Suprapubic skin (tissue), 4 donors: ENCODE results near the gene EMILIN3. TPM values are rescaled to one million over a fixed set of nuclear protein-coding genes. Genes with fewer than 3 reads are reported as not detected.
A peak's percentile ranks its signal among the peaks of the same experiment; 100 is the strongest.

Experiments used
- DNase-seq, 2 donors: peaks; one replicate each; pipeline ENCODE4 v3.0.0-alpha.2; 2019; ENCODE audit warnings: low spot score in 2 of 2
- H3K27ac ChIP-seq: fragments of 200-600 bp; sonication (generic); one replicate; pipeline ENCODE4 v1.5.1; 2019
- H3K27me3 ChIP-seq: fragments of 200-600 bp; sonication (generic); one replicate; pipeline ENCODE4 v1.5.1; 2019
- H3K36me3 ChIP-seq: fragments of 200-600 bp; sonication (generic); one replicate; pipeline ENCODE4 v1.5.1; 2019
- H3K4me1 ChIP-seq: fragments of 200-600 bp; sonication (generic); one replicate; pipeline ENCODE4 v1.5.1; 2019
- H3K4me3 ChIP-seq: fragments of 200-600 bp; sonication (generic); one replicate; pipeline ENCODE4 v1.5.1; 2019; ENCODE audit warnings: mild to moderate bottlenecking
- H3K9me3 ChIP-seq: fragments of 200-600 bp; sonication (generic); one replicate; pipeline ENCODE4 v1.5.1; 2019
- EP300 ChIP-seq: sonication (generic); formaldehyde crosslinking; IDR thresholded peaks from one replicate; pipeline ENCODE4 v1.6.1; 2017; ENCODE audit warnings: antibody characterized with exemption
- POLR2A ChIP-seq, 2 donors: fragments of 450-650 bp; IDR thresholded peaks; one replicate each; pipeline ENCODE4 v1.6.1; 2017; ENCODE audit warnings: antibody characterized with exemption in 2 of 2, mild to moderate bottlenecking in 2 of 2, moderate library complexity in 2 of 2
- POLR2AphosphoS5 ChIP-seq, 3 donors: sonication (generic); formaldehyde crosslinking; IDR thresholded peaks; one replicate each; pipeline ENCODE4 v1.6.1; 2017; ENCODE audit warnings: antibody characterized with exemption in 3 of 3
- WGBS: methylation state at CpG from one replicate; pipeline ENCODE4 v1.1.5; 2018; 5-methylcytosine and 5-hydroxymethylcytosine counted together
- total RNA-seq, 4 donors: library from RNA; depleted of rRNA; stranded (reverse); fragments of >200 nt; gene quantifications; one replicate each; pipeline ENCODE4 v1.1.0, GENCODE V29; 2016
- TF ChIP-seq, protein P1 (sequence below), 2 donors: fragments of 200-600 bp in 1 of 2; fragments of 450-650 bp in 1 of 2; sonication (generic) in 1 of 2; IDR thresholded peaks; one replicate each; pipeline ENCODE4 v1.5.1; 2016 to 2019; ENCODE audit warnings: antibody characterized with exemption in 2 of 2, mild to moderate bottlenecking in 1 of 2, moderate library complexity in 1 of 2

The EMILIN3 gene, protein sequence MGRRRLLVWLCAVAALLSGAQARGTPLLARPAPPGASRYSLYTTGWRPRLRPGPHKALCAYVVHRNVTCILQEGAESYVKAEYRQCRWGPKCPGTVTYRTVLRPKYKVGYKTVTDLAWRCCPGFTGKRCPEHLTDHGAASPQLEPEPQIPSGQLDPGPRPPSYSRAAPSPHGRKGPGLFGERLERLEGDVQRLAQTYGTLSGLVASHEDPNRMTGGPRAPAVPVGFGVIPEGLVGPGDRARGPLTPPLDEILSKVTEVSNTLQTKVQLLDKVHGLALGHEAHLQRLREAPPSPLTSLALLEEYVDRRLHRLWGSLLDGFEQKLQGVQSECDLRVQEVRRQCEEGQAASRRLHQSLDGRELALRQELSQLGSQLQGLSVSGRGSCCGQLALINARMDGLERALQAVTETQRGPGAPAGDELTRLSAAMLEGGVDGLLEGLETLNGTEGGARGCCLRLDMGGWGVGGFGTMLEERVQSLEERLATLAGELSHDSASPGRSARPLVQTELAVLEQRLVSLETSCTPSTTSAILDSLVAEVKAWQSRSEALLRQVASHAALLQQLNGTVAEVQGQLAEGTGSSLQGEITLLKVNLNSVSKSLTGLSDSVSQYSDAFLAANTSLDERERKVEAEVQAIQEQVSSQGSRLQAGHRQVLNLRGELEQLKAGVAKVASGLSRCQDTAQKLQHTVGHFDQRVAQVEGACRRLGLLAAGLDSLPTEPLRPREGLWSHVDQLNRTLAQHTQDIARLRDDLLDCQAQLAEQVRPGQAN
- 1 to 10 TPM; 4.4 to 7.5 (median 5.7) TPM for total RNA-seq

DNA sequence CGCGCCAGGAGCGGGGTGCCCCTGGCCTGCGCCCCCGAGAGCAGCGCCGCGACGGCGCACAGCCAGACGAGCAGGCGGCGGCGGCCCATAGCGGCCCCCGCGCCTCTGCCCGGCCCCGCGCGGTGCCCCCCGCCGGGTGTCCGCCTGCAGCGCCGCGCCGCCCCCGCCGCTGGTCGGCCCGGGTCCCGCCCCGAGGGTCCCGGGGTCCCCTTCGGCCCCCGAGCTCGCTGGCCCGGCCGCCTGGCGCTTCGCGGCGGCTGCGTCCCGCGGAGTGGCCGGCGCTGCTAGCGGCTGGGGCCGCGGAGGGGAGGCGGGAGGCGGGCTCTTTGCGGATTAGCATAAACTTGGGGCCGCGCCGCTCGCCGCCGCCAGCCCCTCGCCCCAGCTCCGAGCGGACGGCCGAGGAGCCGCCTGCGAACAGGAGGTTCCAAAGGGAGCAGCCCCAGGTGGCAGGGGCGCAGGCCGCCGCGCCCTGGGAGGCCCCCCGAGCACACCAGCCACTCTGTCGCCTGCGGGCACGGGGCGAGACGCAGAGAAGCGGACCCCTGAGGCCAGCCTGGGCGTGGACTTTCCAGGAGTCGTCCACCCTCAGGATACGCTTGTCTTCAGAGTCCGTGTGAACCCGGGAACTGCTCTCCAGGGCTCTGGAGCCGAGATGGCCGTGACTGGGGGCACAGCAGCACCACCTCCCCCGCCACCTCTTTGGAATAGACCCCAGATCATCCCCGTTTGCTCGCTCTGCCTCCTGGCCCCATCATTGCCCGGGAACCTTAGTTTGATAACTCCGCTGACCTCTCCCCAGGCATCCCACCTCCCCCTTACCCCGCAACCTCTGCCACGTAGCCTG is at the start of gene EMILIN3:
TSS of gene EMILIN3 (minus strand) at position 273 of the 847 bp plus-strand sequence. CDS start at position 89, 184 bp downstream.
- peaks cover 14% of the 10 kb centered on the region for H3K4me1 ChIP-seq
- no peaks in the 10 kb centered on the region for H3K9me3 ChIP-seq
- DNase-seq: no peak
- TF ChIP-seq POLR2AphosphoS5 (IDR thresholded peaks at IDR 0.05): no peak
- TF ChIP-seq, protein P1, sequence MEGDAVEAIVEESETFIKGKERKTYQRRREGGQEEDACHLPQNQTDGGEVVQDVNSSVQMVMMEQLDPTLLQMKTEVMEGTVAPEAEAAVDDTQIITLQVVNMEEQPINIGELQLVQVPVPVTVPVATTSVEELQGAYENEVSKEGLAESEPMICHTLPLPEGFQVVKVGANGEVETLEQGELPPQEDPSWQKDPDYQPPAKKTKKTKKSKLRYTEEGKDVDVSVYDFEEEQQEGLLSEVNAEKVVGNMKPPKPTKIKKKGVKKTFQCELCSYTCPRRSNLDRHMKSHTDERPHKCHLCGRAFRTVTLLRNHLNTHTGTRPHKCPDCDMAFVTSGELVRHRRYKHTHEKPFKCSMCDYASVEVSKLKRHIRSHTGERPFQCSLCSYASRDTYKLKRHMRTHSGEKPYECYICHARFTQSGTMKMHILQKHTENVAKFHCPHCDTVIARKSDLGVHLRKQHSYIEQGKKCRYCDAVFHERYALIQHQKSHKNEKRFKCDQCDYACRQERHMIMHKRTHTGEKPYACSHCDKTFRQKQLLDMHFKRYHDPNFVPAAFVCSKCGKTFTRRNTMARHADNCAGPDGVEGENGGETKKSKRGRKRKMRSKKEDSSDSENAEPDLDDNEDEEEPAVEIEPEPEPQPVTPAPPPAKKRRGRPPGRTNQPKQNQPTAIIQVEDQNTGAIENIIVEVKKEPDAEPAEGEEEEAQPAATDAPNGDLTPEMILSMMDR (IDR thresholded peaks at IDR 0.05): no peak
- no peak for TF ChIP-seq EP300
- no peak for TF ChIP-seq POLR2A (IDR thresholded peaks at IDR 0.05)
- H3K4me3 ChIP-seq: peak within 1 kb of the TSS; percentile 56
- 66% methylated on average over 7 of the region's 93 CpGs for WGBS
- no peak within 1 kb of the TSS for H3K27ac ChIP-seq
- peaks cover 36% of the 10 kb centered on the region for H3K27me3 ChIP-seq
- no peaks in the 10 kb centered on the region for H3K36me3 ChIP-seq

GRCh38 chr20:41415191-41415590 is 48.6 kb upstream of the EMILIN3 start:
- Histone ChIP-seq H3K4me1 (peaks cover 14% of the 10 kb centered on the region), H3K4me3 (no peak overlapping the region), H3K27me3 (no peaks in the 10 kb centered on the region), H3K9me3 (no peaks in the 10 kb centered on the region), H3K36me3 (peaks cover 86% of the 10 kb centered on the region), H3K27ac (no peak overlapping the region)
- no peak for DNase-seq
- TF ChIP-seq POLR2AphosphoS5 (IDR thresholded peaks at IDR 0.05): no peak
- no peak for TF ChIP-seq EP300
- TF ChIP-seq, protein P1 (IDR thresholded peaks at IDR 0.05): no peak
- TF ChIP-seq POLR2A (IDR thresholded peaks at IDR 0.05): no peak
- 92% methylated on average over 8 of the region's 8 CpGs for WGBS

DNA sequence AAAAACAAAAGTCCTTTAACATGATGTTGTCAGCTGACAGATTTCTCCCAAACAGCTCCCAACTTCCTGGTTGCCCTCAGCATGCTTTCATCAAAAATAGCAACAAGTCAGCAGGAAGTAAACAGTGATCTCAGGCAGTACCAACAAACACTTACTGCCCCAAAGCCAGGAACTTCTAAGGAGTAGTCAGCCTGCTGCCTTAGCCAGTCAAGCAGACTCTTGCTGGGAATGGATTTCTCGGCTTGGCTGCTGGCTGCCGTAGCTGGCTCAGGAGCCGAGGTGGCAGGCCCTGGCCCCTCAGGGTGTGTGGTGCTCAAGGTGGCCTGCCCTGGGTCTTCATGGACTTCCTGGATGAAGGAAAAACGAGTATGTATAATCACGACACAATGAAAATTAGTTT is 46.6 kb upstream of the EMILIN3 start:
- H3K27me3 ChIP-seq: no peaks in the 10 kb centered on the region
- TF ChIP-seq, protein P1 (IDR thresholded peaks at IDR 0.05): no peak
- TF ChIP-seq POLR2AphosphoS5 (IDR thresholded peaks at IDR 0.05) (no peak), EP300 (no peak)
- 87% methylated on average over 5 of the region's 5 CpGs for WGBS
- H3K36me3 ChIP-seq: peaks cover 91% of the 10 kb centered on the region
- H3K9me3 ChIP-seq: no peaks in the 10 kb centered on the region
- peaks cover 25% of the 10 kb centered on the region for H3K4me1 ChIP-seq
- peak overlapping the region; percentile 5 for H3K27ac ChIP-seq
- no peak for DNase-seq
- no peak overlapping the region for H3K4me3 ChIP-seq

DNA sequence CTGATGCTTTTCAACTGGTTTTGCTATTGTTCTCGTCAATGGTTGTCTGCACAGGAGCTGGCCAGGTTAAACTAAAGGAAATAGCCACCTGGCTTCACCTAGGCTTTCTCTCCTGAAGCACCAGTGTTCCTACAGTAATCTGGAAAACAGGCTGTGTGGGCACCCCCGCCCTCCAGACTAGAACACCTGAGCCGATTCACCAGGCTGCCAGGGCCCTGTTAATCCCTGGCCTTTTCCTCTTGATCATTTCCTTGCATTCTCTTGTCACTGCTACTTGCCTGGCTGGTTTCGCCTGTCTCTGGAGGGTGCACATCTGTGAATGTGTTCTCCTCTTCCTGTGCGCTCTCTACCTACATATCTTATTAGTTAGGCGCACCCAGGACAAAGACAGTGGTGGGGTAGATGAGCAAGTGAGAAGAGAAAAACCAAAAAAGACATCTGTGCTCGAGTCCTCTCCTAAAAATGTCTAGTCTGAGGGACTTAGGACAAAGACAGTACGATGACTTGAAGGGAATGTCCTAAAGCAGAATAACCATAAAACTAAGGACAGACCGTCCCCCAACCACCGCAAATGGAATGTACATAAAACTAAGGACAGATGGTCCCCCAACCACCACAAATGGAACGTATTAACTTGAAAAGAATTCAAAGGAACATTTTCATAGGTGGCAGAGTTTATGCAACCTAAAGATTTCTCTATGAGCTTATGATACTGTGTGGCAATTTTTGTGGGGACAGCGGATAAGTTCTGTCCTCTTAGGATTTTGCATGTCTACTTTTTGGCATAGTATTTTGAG is 45.9 kb upstream of the EMILIN3 start:
- WGBS: 84% methylated on average over 12 of the region's 12 CpGs
- DNase-seq: no peak
- TF ChIP-seq POLR2A (IDR thresholded peaks at IDR 0.05): no peak
- TF ChIP-seq EP300: no peak
- no peak for TF ChIP-seq POLR2AphosphoS5 (IDR thresholded peaks at IDR 0.05)
- TF ChIP-seq, protein P1 (IDR thresholded peaks at IDR 0.05): no peak
- no peaks in the 10 kb centered on the region for H3K9me3 ChIP-seq
- H3K27ac ChIP-seq: peak overlapping the region; percentile 50
- peaks cover 32% of the 10 kb centered on the region for H3K4me1 ChIP-seq
- H3K4me3 ChIP-seq: no peak overlapping the region
- no peaks in the 10 kb centered on the region for H3K27me3 ChIP-seq
- peaks cover 90% of the 10 kb centered on the region for H3K36me3 ChIP-seq
